Omental fat pad (tissue), 4 donors: ENCODE data around the gene SYDE2. TPM values are rescaled to one million over a fixed set of nuclear protein-coding genes. Genes with fewer than 3 reads are reported as not detected.
"Not testable (repeated sequence)": the region's sequence is repeated elsewhere in the genome, so short reads cannot be mapped to it uniquely, and the experiment has no call there.

Source experiments
- ATAC-seq: fragments of 150-250 bp; one replicate; pipeline ENCODE4 v1.9.1; 2016; ENCODE audit warnings: mild to moderate bottlenecking, moderate library complexity; ENCODE audit not compliant: low FRiP score
- DNase-seq: peaks from one replicate; pipeline ENCODE4 v3.0.0-alpha.2; 2019; ENCODE audit warnings: low spot score
- CTCF ChIP-seq, 3 donors: fragments of 450-650 bp; IDR thresholded peaks; one replicate each; pipeline ENCODE4 v1.5.1; 2016 to 2017; ENCODE audit warnings: antibody characterized with exemption in 3 of 3, mild to moderate bottlenecking in 3 of 3, moderate library complexity in 2 of 3
- total RNA-seq, 4 donors: library from RNA; depleted of rRNA; stranded (reverse); fragments of >200 nt; gene quantifications; one replicate each; pipeline ENCODE4 v1.1.0, GENCODE V29; 2016

SYDE2 gene
- total RNA-seq = 1 to 10 TPM; 5.2 to 9.4 (median 8.3) TPM

- peak; percentile 88 for ATAC-seq
- no peak for TF ChIP-seq CTCF (IDR thresholded peaks at IDR 0.05)
These were observed at the start of gene SYDE2 for GRCh38 chr1:85200463-85201339. Gene SYDE2, minus strand, starts transcription at chr1:85201016. Its CDS starts 20 bp downstream, at chr1:85200996.

GRCh38 chr1:85249042-85249441, 48.2 kb upstream of the SYDE2 start:
- ATAC-seq, DNase-seq: not testable (repeated sequence)

More at GRCh38 chr1:85200463-85201339, at the start of gene SYDE2:
- no peak for DNase-seq

GRCh38 chr1:85245891-85246290, 45.1 kb upstream of the SYDE2 start:
- DNase-seq = no peak
- no peak for TF ChIP-seq CTCF (IDR thresholded peaks at IDR 0.05)
- no peak for ATAC-seq

GRCh38 chr1:85245456-85245855, 44.6 kb upstream of the SYDE2 start:
- DNase-seq (no peak), ATAC-seq (no peak)
- no peak for TF ChIP-seq CTCF (IDR thresholded peaks at IDR 0.05)

GRCh38 chr1:85244271-85245061, 43.6 kb upstream of the SYDE2 start:
- ATAC-seq (no peak), DNase-seq (no peak)
- TF ChIP-seq CTCF (IDR thresholded peaks at IDR 0.05) = no peak

- no peak for ATAC-seq
- DNase-seq = no peak
- TF ChIP-seq CTCF (IDR thresholded peaks at IDR 0.05) = no peak
These were observed 42.6 kb upstream of the SYDE2 start for GRCh38 chr1:85243372-85243771.

GRCh38 chr1:85240643-85241042, 39.8 kb upstream of the SYDE2 start:
- TF ChIP-seq CTCF (IDR thresholded peaks at IDR 0.05) = no peak
- ATAC-seq = no peak
- DNase-seq = no peak
